ENCODE data around the gene CA6. TPM values are rescaled to one million over a fixed set of nuclear protein-coding genes. Genes with fewer than 3 reads are reported as not detected.

The CA6 gene
- total RNA-seq, 1 donor from 2014 or later, result not detected

DNA sequence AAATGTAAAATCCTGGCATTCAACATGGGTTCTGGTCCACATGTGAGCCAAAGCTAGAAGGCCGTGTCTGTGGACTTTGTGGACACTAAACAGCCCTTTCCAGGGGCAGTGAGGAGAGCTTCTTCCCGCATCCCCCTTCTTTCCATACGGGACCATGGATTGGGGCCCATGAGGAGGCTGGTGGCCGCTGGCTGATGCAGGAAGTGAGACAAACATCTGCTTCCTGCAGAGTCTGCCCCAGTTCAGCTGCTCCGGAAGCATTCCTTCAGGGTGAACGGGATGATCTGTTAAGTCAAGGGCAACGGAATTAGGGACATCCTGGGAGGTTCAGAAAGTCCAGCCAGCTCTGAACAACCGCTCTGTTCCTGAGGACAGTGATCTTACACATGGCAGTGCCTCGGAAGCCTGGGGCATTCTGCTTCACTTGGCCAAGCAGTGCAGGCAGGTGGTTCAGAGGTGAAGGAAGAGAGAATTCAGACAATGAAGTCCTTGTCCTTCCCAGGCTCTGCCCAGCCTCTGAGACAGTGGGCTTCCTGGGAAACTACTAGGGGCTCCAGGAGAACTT, 1.5 kb downstream of the CA6 start:
- ATAC-seq (no peak), DNase-seq (no peak)
- Histone ChIP-seq H3K4me1 (no peaks in the 10 kb centered on the region), H3K9me3 (no peaks in the 10 kb centered on the region), H3K4me3 (no peak overlapping the region), H3K36me3 (no peaks in the 10 kb centered on the region), H3K27me3 (ENCODE audit: low read depth) (no peaks in the 10 kb centered on the region), H3K27ac (no peak overlapping the region)
- intact Hi-C loops (cut with DNase I), result no loop called here
- TF ChIP-seq CTCF (IDR thresholded peaks at IDR 0.05), result no peak

GRCh38 chr1:8950309-8950708, 4.6 kb downstream of the CA6 start:
- Histone ChIP-seq H3K4me3 (no peak overlapping the region), H3K9me3 (no peaks in the 10 kb centered on the region), H3K4me1 (no peaks in the 10 kb centered on the region), H3K36me3 (no peaks in the 10 kb centered on the region), H3K27ac (no peak overlapping the region), H3K27me3 (ENCODE audit: low read depth) (no peaks in the 10 kb centered on the region)
- ATAC-seq (no peak), DNase-seq (no peak)
- no peak for TF ChIP-seq CTCF (IDR thresholded peaks at IDR 0.05)
- intact Hi-C loops (cut with DNase I), result no loop called here

GRCh38 chr1:8951231-8951630, 5.6 kb downstream of the CA6 start:
- H3K36me3 ChIP-seq, result no peaks in the 10 kb centered on the region
- TF ChIP-seq CTCF (IDR thresholded peaks at IDR 0.05), result no peak
- intact Hi-C loops (cut with DNase I), result no loop called here
- no peak overlapping the region for H3K27ac ChIP-seq
- ATAC-seq, result no peak
- H3K9me3 ChIP-seq, result no peaks in the 10 kb centered on the region
- H3K4me1 ChIP-seq, result no peaks in the 10 kb centered on the region
- no peak for DNase-seq
- H3K27me3 ChIP-seq (ENCODE audit: low read depth), result no peaks in the 10 kb centered on the region
- no peak overlapping the region for H3K4me3 ChIP-seq

DNA sequence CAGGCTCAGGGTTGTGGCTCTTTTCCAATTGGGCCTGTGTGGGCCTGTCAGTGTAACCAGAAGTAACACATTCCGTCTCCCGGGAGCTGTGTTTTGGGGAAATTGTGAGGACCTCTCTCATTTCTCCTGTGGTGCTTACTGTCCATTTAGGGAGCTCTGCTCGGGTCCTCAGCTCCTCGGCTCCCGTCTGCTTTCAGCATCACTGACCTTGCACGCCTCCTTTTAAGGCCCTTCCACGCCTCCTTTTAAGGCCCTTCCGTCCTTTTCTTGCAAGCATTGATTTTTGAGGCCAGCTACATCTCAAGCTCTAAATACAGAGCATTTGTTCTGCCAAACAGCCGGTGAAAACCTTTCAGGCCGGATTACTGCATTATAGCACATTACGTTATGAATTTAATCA, 9.7 kb downstream of the CA6 start:
- H3K4me3 ChIP-seq, result no peak overlapping the region
- H3K27ac ChIP-seq, result no peak overlapping the region
- no peaks in the 10 kb centered on the region for H3K4me1 ChIP-seq
- TF ChIP-seq CTCF (IDR thresholded peaks at IDR 0.05), result no peak
- ATAC-seq (no peak), DNase-seq (no peak)
- H3K27me3 ChIP-seq (ENCODE audit: low read depth), result no peaks in the 10 kb centered on the region
- H3K9me3 ChIP-seq, result no peaks in the 10 kb centered on the region
- no peaks in the 10 kb centered on the region for H3K36me3 ChIP-seq
- intact Hi-C loops (cut with DNase I), result no loop called here

DNA sequence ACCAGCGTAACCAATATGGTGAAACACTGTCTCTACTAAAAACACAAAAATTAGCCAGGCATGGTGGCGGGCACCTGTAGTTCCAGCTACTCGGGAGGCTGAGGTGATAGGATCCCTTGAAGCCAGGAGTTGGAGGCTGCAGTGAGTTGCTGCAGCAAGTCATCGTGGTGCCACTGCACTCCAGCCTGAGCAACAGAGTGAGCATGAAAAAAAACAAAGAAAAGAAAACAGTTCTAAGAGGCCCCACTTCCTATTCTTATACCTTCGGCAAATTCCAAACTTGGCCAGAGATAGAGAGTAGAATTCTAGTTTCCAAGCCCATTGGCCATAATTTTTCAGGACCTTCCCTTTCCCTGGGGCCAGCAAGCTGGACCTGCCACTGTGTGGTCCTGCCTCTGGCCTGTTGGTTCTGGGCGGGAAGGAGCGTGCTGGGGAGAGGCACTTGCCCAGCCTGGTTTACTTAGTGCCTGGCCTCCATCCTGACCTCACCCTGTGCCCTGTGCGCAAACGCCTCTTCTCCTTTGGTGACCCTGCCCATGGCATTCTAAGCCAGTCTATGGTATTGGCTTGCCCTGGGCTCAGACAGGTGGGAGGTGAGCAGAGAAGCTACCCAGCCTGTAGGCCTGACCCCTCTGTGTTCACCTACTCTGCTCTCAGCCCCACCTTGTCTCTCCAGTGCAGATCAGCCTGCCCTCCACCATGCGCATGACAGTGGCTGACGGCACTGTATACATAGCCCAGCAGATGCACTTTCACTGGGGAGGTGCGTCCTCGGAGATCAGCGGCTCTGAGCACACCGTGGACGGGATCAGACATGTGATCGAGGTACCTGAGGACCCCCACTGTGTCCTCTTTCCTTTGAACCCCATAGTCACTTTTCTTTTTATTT, 11.0 kb downstream of the CA6 start:
- no peak overlapping the region for H3K27ac ChIP-seq
- H3K9me3 ChIP-seq, result no peaks in the 10 kb centered on the region
- no peaks in the 10 kb centered on the region for H3K27me3 ChIP-seq (ENCODE audit: low read depth)
- no peaks in the 10 kb centered on the region for H3K4me1 ChIP-seq
- intact Hi-C loops (cut with DNase I), result no loop called here
- ATAC-seq (peak in 1 of 2 donors; percentile 29), DNase-seq (no peak)
- H3K4me3 ChIP-seq, result no peak overlapping the region
- H3K36me3 ChIP-seq, result no peaks in the 10 kb centered on the region
- no peak for TF ChIP-seq CTCF (IDR thresholded peaks at IDR 0.05)

Data from lower lobe of right lung (tissue), 2 donors.